ENCODE measurements around the gene ISM2.

The ISM2 gene

GRCh38 chr14:77485901-77486678 is 12.5 kb downstream of the ISM2 start:
- no peak overlapping the region for H2BK120ac ChIP-seq (ENCODE audit: low read depth, low read length)
- H3K4ac ChIP-seq (ENCODE audit: low read length): no peak overlapping the region
- no peak overlapping the region for H3K14ac ChIP-seq (ENCODE audit: low read length)
- no peak overlapping the region for H3K23ac ChIP-seq (ENCODE audit: low read depth, low read length, poor library complexity)
- no peak overlapping the region for H3K4me3 ChIP-seq (ENCODE audit: low read length in 2 of 2)
- DNase-seq (ENCODE audit: low spot score): no peak
- no peak overlapping the region for H2AK5ac ChIP-seq (ENCODE audit: low read depth, low read length)
- H2BK15ac ChIP-seq (ENCODE audit: low read length): no peak overlapping the region
- no CpG with 5 or more reads among the region's 7 CpGs for WGBS, 2 donors (ENCODE audit: extremely low coverage in 2 of 2, insufficient read length in 2 of 2, insufficient replicate concordance in 1 of 2)
- peak overlapping the region; percentile 57 for H3K18ac ChIP-seq (ENCODE audit: low read length)
- no peak overlapping the region for H3K9ac ChIP-seq (ENCODE audit: low read depth, low read length, poor library complexity)
- peaks cover 2% of the 10 kb centered on the region for H3K79me1 ChIP-seq (ENCODE audit: low read depth, low read length)
- H3K4me2 ChIP-seq (ENCODE audit: insufficient read depth, low read length, poor library complexity, severe bottlenecking): no peak overlapping the region
- H3K36me3 ChIP-seq (replicated peaks in 1 of 2; ENCODE audit: control insufficient read depth in 2 of 2, insufficient read depth in 2 of 2, low read length in 2 of 2): no peaks in the 10 kb centered on the region
- H2AFZ ChIP-seq (ENCODE audit: low read length): no peak overlapping the region
- H2BK12ac ChIP-seq (ENCODE audit: low read length): no peak overlapping the region
- H4K91ac ChIP-seq (ENCODE audit: low read depth, low read length, poor library complexity): no peak overlapping the region
- H2BK5ac ChIP-seq (ENCODE audit: low read length): no peak overlapping the region
- H4K8ac ChIP-seq (ENCODE audit: low read depth, low read length): no peak overlapping the region
- peaks cover 0 to 21% (median 0%) of the 10 kb centered on the region in 3 experiments for H3K27me3 ChIP-seq (ENCODE audit: control insufficient read depth in 3 of 3, insufficient read depth in 3 of 3, low read depth in 1 of 3, low read length in 3 of 3)
- H3K9me3 ChIP-seq (replicated peaks in 1 of 2; ENCODE audit: control insufficient read depth in 2 of 2, insufficient read depth in 1 of 2, low read depth in 1 of 2, low read length in 2 of 2): no peaks in the 10 kb centered on the region
- no peak overlapping the region for H3K27ac ChIP-seq (replicated peaks; ENCODE audit: low read length)
- peaks cover 0 to 4% of the 10 kb centered on the region in 2 donors for H3K4me1 ChIP-seq (ENCODE audit: control insufficient read depth in 2 of 2, insufficient read depth in 1 of 2, low read depth in 1 of 2, low read length in 2 of 2)

- DNase-seq (ENCODE audit: low spot score): no peak
- peak overlapping the region; percentile 13 for H2AK5ac ChIP-seq (ENCODE audit: low read depth, low read length)
- H3K23ac ChIP-seq (ENCODE audit: low read depth, low read length, poor library complexity): no peak overlapping the region
- H3K18ac ChIP-seq (ENCODE audit: low read length): no peak overlapping the region
- H3K9me3 ChIP-seq (replicated peaks in 1 of 2; ENCODE audit: control insufficient read depth in 2 of 2, insufficient read depth in 1 of 2, low read depth in 1 of 2, low read length in 2 of 2): no peaks in the 10 kb centered on the region
- no peak overlapping the region for H3K9ac ChIP-seq (ENCODE audit: low read depth, low read length, poor library complexity)
- no peaks in the 10 kb centered on the region for H3K36me3 ChIP-seq (replicated peaks in 1 of 2; ENCODE audit: control insufficient read depth in 2 of 2, insufficient read depth in 2 of 2, low read length in 2 of 2)
- no peak overlapping the region for H3K27ac ChIP-seq (replicated peaks; ENCODE audit: low read length)
- H2BK12ac ChIP-seq (ENCODE audit: low read length): no peak overlapping the region
- no peak overlapping the region for H4K91ac ChIP-seq (ENCODE audit: low read depth, low read length, poor library complexity)
- H3K4ac ChIP-seq (ENCODE audit: low read length): no peak overlapping the region
- H2BK120ac ChIP-seq (ENCODE audit: low read depth, low read length): no peak overlapping the region
- H2AFZ ChIP-seq (ENCODE audit: low read length): no peak overlapping the region
- H2BK5ac ChIP-seq (ENCODE audit: low read length): no peak overlapping the region
- no peak overlapping the region for H3K4me3 ChIP-seq (ENCODE audit: low read length in 2 of 2)
- no peak overlapping the region for H2BK15ac ChIP-seq (ENCODE audit: low read length)
- no peak overlapping the region for H4K8ac ChIP-seq (ENCODE audit: low read depth, low read length)
- no CpG with 5 or more reads among the region's 3 CpGs for WGBS, 2 donors (ENCODE audit: extremely low coverage in 2 of 2, insufficient read length in 2 of 2, insufficient replicate concordance in 1 of 2)
- peaks cover 2% of the 10 kb centered on the region for H3K79me1 ChIP-seq (ENCODE audit: low read depth, low read length)
- peak overlapping the region; percentile 67 for H3K14ac ChIP-seq (ENCODE audit: low read length)
- H3K4me2 ChIP-seq (ENCODE audit: insufficient read depth, low read length, poor library complexity, severe bottlenecking): no peak overlapping the region
- peaks cover 0 to 4% of the 10 kb centered on the region in 2 donors for H3K4me1 ChIP-seq (ENCODE audit: control insufficient read depth in 2 of 2, insufficient read depth in 1 of 2, low read depth in 1 of 2, low read length in 2 of 2)
- H3K27me3 ChIP-seq (ENCODE audit: control insufficient read depth in 3 of 3, insufficient read depth in 3 of 3, low read depth in 1 of 3, low read length in 3 of 3): peaks cover 0 to 21% (median 0%) of the 10 kb centered on the region in 3 experiments
Measured at GRCh38 chr14:77485256-77485655, 13.4 kb downstream of the ISM2 start.

GRCh38 chr14:77482422-77482821 is 16.2 kb downstream of the ISM2 start:
- peaks cover 0 to 13% (median 0%) of the 10 kb centered on the region in 3 experiments for H3K27me3 ChIP-seq (ENCODE audit: control insufficient read depth in 3 of 3, insufficient read depth in 3 of 3, low read depth in 1 of 3, low read length in 3 of 3)
- H4K8ac ChIP-seq (ENCODE audit: low read depth, low read length): no peak overlapping the region
- H2BK5ac ChIP-seq (ENCODE audit: low read length): no peak overlapping the region
- H2BK12ac ChIP-seq (ENCODE audit: low read length): no peak overlapping the region
- no CpG with 5 or more reads among the region's 8 CpGs for WGBS, 2 donors (ENCODE audit: extremely low coverage in 2 of 2, insufficient read length in 2 of 2, insufficient replicate concordance in 1 of 2)
- H2BK120ac ChIP-seq (ENCODE audit: low read depth, low read length): no peak overlapping the region
- H2BK15ac ChIP-seq (ENCODE audit: low read length): no peak overlapping the region
- no peak overlapping the region for H3K27ac ChIP-seq (replicated peaks; ENCODE audit: low read length)
- H3K36me3 ChIP-seq (replicated peaks in 1 of 2; ENCODE audit: control insufficient read depth in 2 of 2, insufficient read depth in 2 of 2, low read length in 2 of 2): no peaks in the 10 kb centered on the region
- no peak overlapping the region for H3K4ac ChIP-seq (ENCODE audit: low read length)
- H3K4me3 ChIP-seq (ENCODE audit: low read length in 2 of 2): no peak overlapping the region
- peak overlapping the region; percentile 76 for H3K18ac ChIP-seq (ENCODE audit: low read length)
- no peak overlapping the region for H3K9ac ChIP-seq (ENCODE audit: low read depth, low read length, poor library complexity)
- H2AK5ac ChIP-seq (ENCODE audit: low read depth, low read length): no peak overlapping the region
- peaks cover 2% of the 10 kb centered on the region for H3K79me1 ChIP-seq (ENCODE audit: low read depth, low read length)
- no peak overlapping the region for H4K91ac ChIP-seq (ENCODE audit: low read depth, low read length, poor library complexity)
- H3K4me2 ChIP-seq (ENCODE audit: insufficient read depth, low read length, poor library complexity, severe bottlenecking): no peak overlapping the region
- peaks cover 0 to 4% of the 10 kb centered on the region in 2 donors for H3K4me1 ChIP-seq (ENCODE audit: control insufficient read depth in 2 of 2, insufficient read depth in 1 of 2, low read depth in 1 of 2, low read length in 2 of 2)
- no peak overlapping the region for H3K14ac ChIP-seq (ENCODE audit: low read length)
- DNase-seq (ENCODE audit: low spot score): no peak
- H3K23ac ChIP-seq (ENCODE audit: low read depth, low read length, poor library complexity): peak overlapping the region; percentile 10
- H2AFZ ChIP-seq (ENCODE audit: low read length): no peak overlapping the region
- H3K9me3 ChIP-seq (replicated peaks in 1 of 2; ENCODE audit: control insufficient read depth in 2 of 2, insufficient read depth in 1 of 2, low read depth in 1 of 2, low read length in 2 of 2): no peaks in the 10 kb centered on the region

- Histone ChIP-seq H2AK5ac (ENCODE audit: low read depth, low read length) (no peak overlapping the region), H3K4me3 (ENCODE audit: low read length in 2 of 2) (no peak overlapping the region), H3K27me3 (ENCODE audit: control insufficient read depth in 3 of 3, insufficient read depth in 3 of 3, low read depth in 1 of 3, low read length in 3 of 3) (peaks cover 0 to 31% (median 0%) of the 10 kb centered on the region in 3 experiments), H4K91ac (ENCODE audit: low read depth, low read length, poor library complexity) (no peak overlapping the region), H3K4me2 (ENCODE audit: insufficient read depth, low read length, poor library complexity, severe bottlenecking) (no peak overlapping the region), H4K8ac (ENCODE audit: low read depth, low read length) (no peak overlapping the region), H2BK5ac (ENCODE audit: low read length) (no peak overlapping the region), H3K36me3 (replicated peaks in 1 of 2; ENCODE audit: control insufficient read depth in 2 of 2, insufficient read depth in 2 of 2, low read length in 2 of 2) (no peaks in the 10 kb centered on the region), H3K79me1 (ENCODE audit: low read depth, low read length) (no peaks in the 10 kb centered on the region), H3K4ac (ENCODE audit: low read length) (no peak overlapping the region), H3K23ac (ENCODE audit: low read depth, low read length, poor library complexity) (no peak overlapping the region), H2BK15ac (ENCODE audit: low read length) (no peak overlapping the region), H3K27ac (replicated peaks; ENCODE audit: low read length) (no peak overlapping the region), H2AFZ (ENCODE audit: low read length) (no peak overlapping the region), H3K4me1 (ENCODE audit: control insufficient read depth in 2 of 2, insufficient read depth in 1 of 2, low read depth in 1 of 2, low read length in 2 of 2) (peaks cover 0 to 4% of the 10 kb centered on the region in 2 donors), H2BK120ac (ENCODE audit: low read depth, low read length) (no peak overlapping the region), H3K14ac (ENCODE audit: low read length) (no peak overlapping the region), H3K18ac (ENCODE audit: low read length) (no peak overlapping the region), H3K9ac (ENCODE audit: low read depth, low read length, poor library complexity) (no peak overlapping the region), H2BK12ac (ENCODE audit: low read length) (no peak overlapping the region), H3K9me3 (replicated peaks in 1 of 2; ENCODE audit: control insufficient read depth in 2 of 2, insufficient read depth in 1 of 2, low read depth in 1 of 2, low read length in 2 of 2) (no peaks in the 10 kb centered on the region)
- no peak for DNase-seq (ENCODE audit: low spot score)
- no CpG with 5 or more reads among the region's 1 CpG for WGBS, 2 donors (ENCODE audit: extremely low coverage in 2 of 2, insufficient read length in 2 of 2, insufficient replicate concordance in 1 of 2)
Measured at GRCh38 chr14:77478796-77479195, 19.8 kb downstream of the ISM2 start.
